HCT116 (cell line): ENCODE data around the gene TACO1. TPM values are rescaled to one million over a fixed set of nuclear protein-coding genes. Genes with fewer than 3 reads are reported as not detected.

ENCODE experiments used
- ATAC-seq: fragments of 200-7000 bp; cut with Tn5 transposase; 2 replicates; pipeline ENCODE4 v1.9.1; 2020; ENCODE audit warnings: mild to moderate bottlenecking, moderate library complexity
- BruUV-seq: library from RNA; stranded (reverse); fragments of 400-500 nt; replicated peaks from 2 replicates; lab custom pipeline; 2021; lab: Mats Ljungman, UMichigan
- CTCF ChIA-PET: fragments of 300-600 bp; sonication (Branson Sonifier 250); formaldehyde crosslinking; loops from one replicate; lab custom pipeline; 2021; ENCODE audit warnings: antibody characterized with exemption; lab: Charles Lee
- POLR2A ChIA-PET: fragments of 300-600, 350-600 bp; sonication (Branson Sonifier 250); formaldehyde crosslinking; loops from one replicate; lab custom pipeline; 2021; ENCODE audit warnings: antibody characterized with exemption; lab: Charles Lee
- RAD21 ChIA-PET, 2 experiments: fragments of 300-600 bp; sonication (Branson Sonifier 250); formaldehyde crosslinking; loops; one replicate each; lab custom pipeline; 2023; ENCODE audit warnings: low total read pairs in 2 of 2; ENCODE audit not compliant: uncharacterized antibody in 2 of 2, unreplicated experiment in 2 of 2, low non-redundant PET in 1 of 2; lab: Charles Lee
- DNase-seq: peaks from one replicate; pipeline ENCODE4 v3.0.0-alpha.2; 2010; ENCODE audit warnings: low read depth, low spot score
- H2AFZ ChIP-seq: fragments of 200-600 bp; shearing (Covaris generic), sonication (generic); 2 replicates; pipeline ENCODE4 v1.6.1; 2017; ENCODE audit warnings: low read depth, mixed run types, mixed read lengths, antibody characterized with exemption, low read length; ENCODE audit not compliant: poor library complexity, severe bottlenecking
- H3K27ac ChIP-seq: 2 replicates; pipeline ENCODE4 v1.5.1; 2012; ENCODE audit warnings: low read depth, low read length
- H3K27me3 ChIP-seq: fragments of 200-600 bp; sonication (generic); 2 replicates; pipeline ENCODE4 v1.6.1; 2016; ENCODE audit warnings: mixed run types, low read length, mixed read lengths; ENCODE audit not compliant: insufficient read depth
- H3K36me3 ChIP-seq, 2 experiments: fragments of 200-500 bp in 1 of 2; fragments of 200-600 bp in 1 of 2; sonication (Bioruptor generic) in 1 of 2; sonication (generic) in 1 of 2; 2 replicates each; pipeline versions ENCODE4 v1.5.1 to v1.6.1; 2014 to 2016; ENCODE audit warnings: low read length in 2 of 2, inconsistent platforms in 1 of 2, mixed read lengths in 1 of 2, mixed run types in 1 of 2; ENCODE audit not compliant: insufficient read depth in 2 of 2, control insufficient read depth in 1 of 2
- H3K4me1 ChIP-seq, 2 experiments: fragments of 200-600 bp in 1 of 2; sonication (generic) in 1 of 2; 2 replicates each; pipeline versions ENCODE4 v1.5.1 to v1.6.1; 2012 to 2017; ENCODE audit warnings: low read length in 2 of 2, inconsistent platforms in 1 of 2, mild to moderate bottlenecking in 1 of 2, mixed read lengths in 1 of 2, mixed run types in 1 of 2, moderate library complexity in 1 of 2; ENCODE audit not compliant: insufficient read depth in 2 of 2, control insufficient read depth in 1 of 2
- H3K4me2 ChIP-seq: fragments of 200-600 bp; sonication (generic); 2 replicates; pipeline ENCODE4 v1.6.1; 2017; ENCODE audit warnings: mixed run types, low read length, mixed read lengths
- H3K4me3 ChIP-seq, 2 experiments: fragments of 200-600 bp in 1 of 2; sonication (generic) in 1 of 2; replicated peaks in 1 of 2; 2 replicates each; pipeline ENCODE4 v1.5.1; 2011 to 2016; ENCODE audit warnings: low read length in 2 of 2, control low read depth in 1 of 2, low read depth in 1 of 2, mild to moderate bottlenecking in 1 of 2, mixed read lengths in 1 of 2, mixed run types in 1 of 2
- H3K79me2 ChIP-seq: fragments of 200-600 bp; sonication (generic); 2 replicates; pipeline ENCODE4 v1.6.1; 2017; ENCODE audit warnings: mild to moderate bottlenecking, mixed run types, low read length, moderate library complexity, mixed read lengths; ENCODE audit not compliant: insufficient read depth
- H3K9ac ChIP-seq: fragments of 200-600 bp; sonication (generic); 2 replicates; pipeline ENCODE4 v1.6.1; 2016; ENCODE audit warnings: low read length, mixed read lengths
- H3K9me2 ChIP-seq: fragments of 200-600 bp; sonication (generic), shearing (Covaris generic); 2 replicates; pipeline ENCODE4 v1.6.1; 2017; ENCODE audit warnings: mixed run types, mild to moderate bottlenecking, moderate library complexity; ENCODE audit not compliant: insufficient read depth
- H3K9me3 ChIP-seq, 2 experiments: fragments of 200-500 bp in 1 of 2; fragments of 200-600 bp in 1 of 2; sonication (Bioruptor generic) in 1 of 2; sonication (generic) in 1 of 2; 2 replicates each; pipeline ENCODE4 v1.6.1; 2014 to 2017; ENCODE audit warnings: low read length in 2 of 2, mixed read lengths in 2 of 2, inconsistent platforms in 1 of 2, low read depth in 1 of 2, mild to moderate bottlenecking in 1 of 2, mixed run types in 1 of 2, moderate library complexity in 1 of 2; ENCODE audit not compliant: control insufficient read depth in 1 of 2, insufficient read depth in 1 of 2
- H4K20me1 ChIP-seq: fragments of 200-600 bp; sonication (generic), shearing (Covaris generic); 2 replicates; pipeline ENCODE4 v1.6.1; 2017; ENCODE audit warnings: mixed run types, mild to moderate bottlenecking, moderate library complexity; ENCODE audit not compliant: insufficient read depth
- ATF3 ChIP-seq: IDR thresholded peaks from 2 replicates; pipeline ENCODE4 v1.6.1; 2012
- CBX3 ChIP-seq: IDR thresholded peaks from 2 replicates; pipeline ENCODE4 v1.6.1; 2012; ENCODE audit warnings: low read depth
- CEBPB ChIP-seq: IDR thresholded peaks from 2 replicates; pipeline ENCODE4 v1.6.1; 2012; ENCODE audit warnings: low read depth
- EGR1 ChIP-seq: IDR thresholded peaks from 2 replicates; pipeline ENCODE4 v1.6.1; 2012; ENCODE audit warnings: low read depth
- ELF1 ChIP-seq: IDR thresholded peaks from 2 replicates; pipeline ENCODE4 v1.6.1; 2012; ENCODE audit warnings: low read depth, borderline replicate concordance
- EZH2 ChIP-seq: fragments of 200-600 bp; sonication (generic); IDR thresholded peaks from 2 replicates; pipeline ENCODE4 v1.6.1; 2017; ENCODE audit warnings: antibody characterized with exemption, mixed run types
- EZH2phosphoT487 ChIP-seq: fragments of 200-600 bp; IDR thresholded peaks from 2 replicates; pipeline ENCODE4 v1.6.1; 2018; ENCODE audit warnings: antibody characterized with exemption, borderline replicate concordance
- POLR2A ChIP-seq: IDR thresholded peaks from 2 replicates; pipeline ENCODE4 v1.7.0; 2011; ENCODE audit warnings: borderline replicate concordance; ENCODE audit not compliant: insufficient read depth, insufficient read length; ENCODE audit errors: extremely low read depth
- POLR2AphosphoS5 ChIP-seq: IDR thresholded peaks from 2 replicates; pipeline ENCODE4 v1.6.1; 2011; ENCODE audit warnings: mild to moderate bottlenecking, low read depth, low read length, moderate library complexity
- RAD21 ChIP-seq: IDR thresholded peaks from 2 replicates; pipeline ENCODE4 v1.6.1; 2012; ENCODE audit warnings: low read depth, mild to moderate bottlenecking
- REST ChIP-seq: IDR thresholded peaks from 2 replicates; pipeline ENCODE4 v1.6.1; 2012; ENCODE audit warnings: low read depth
- SP1 ChIP-seq: IDR thresholded peaks from 2 replicates; pipeline ENCODE4 v1.6.1; 2012; ENCODE audit warnings: low read depth
- TCF7L2 ChIP-seq: IDR thresholded peaks from 2 replicates; pipeline ENCODE4 v1.7.0; 2011; ENCODE audit warnings: borderline replicate concordance, inconsistent platforms; ENCODE audit not compliant: insufficient read depth, insufficient read length; ENCODE audit errors: extremely low read depth
- ZBTB33 ChIP-seq: IDR thresholded peaks from 2 replicates; pipeline ENCODE4 v1.6.1; 2011; ENCODE audit warnings: mild to moderate bottlenecking, low read length, moderate library complexity; ENCODE audit not compliant: insufficient replicate concordance; ENCODE audit errors: extremely low read depth
- ZNF274 ChIP-seq: fragments of 200-500 bp; sonication (Bioruptor generic); IDR thresholded peaks from 2 replicates; pipeline ENCODE4 v1.6.1; 2014; ENCODE audit warnings: mild to moderate bottlenecking, low read depth, low read length, inconsistent platforms
- intact Hi-C: fragments of 100-400 bp; cut with micrococcal nuclease; formaldehyde crosslinking; loops from 2 replicates; pipeline ENCODE4 v1.10.0; 2022
- total RNA-seq: library from RNA; stranded (reverse); gene quantifications from one replicate; pipeline ENCODE4 v1.2.1, GENCODE V29; 2021; ENCODE audit not compliant: unreplicated experiment

Gene TACO1
- total RNA-seq, 1 experiment from 2014 or later, result 39.6 TPM

- H3K9me2 ChIP-seq, result no peaks in the 10 kb centered on the region
- no peak for DNase-seq
- no peak overlapping the region for H3K9ac ChIP-seq
- no peak for ATAC-seq
- no peak overlapping the region for H2AFZ ChIP-seq
- no peak overlapping the region for H3K4me3 ChIP-seq
- POLR2A ChIA-PET, result no interaction called here
- no peaks in the 10 kb centered on the region for H3K9me3 ChIP-seq
- peaks cover 12 to 18% of the 10 kb centered on the region in 2 experiments; a peak in 3 of 4 replicates for H3K4me1 ChIP-seq
- CTCF ChIA-PET, result no interaction called here
- BruUV-seq, result no TSS peak
- no peak overlapping the region for H3K27ac ChIP-seq
- intact Hi-C loops, result loop anchor here (5.0 kb wide), 1 partner anchor 218 kb away; the partner anchor contains the start of gene SMARCD2
- no peak for TF ChIP-seq POLR2AphosphoS5
- no peak for TF ChIP-seq CBX3
- no peak for TF ChIP-seq POLR2A
- TF ChIP-seq TCF7L2, result no peak
- TF ChIP-seq ZNF274, result no peak
- TF ChIP-seq ATF3, result no peak
- no peaks in the 10 kb centered on the region for H4K20me1 ChIP-seq
- no peaks in the 10 kb centered on the region for H3K36me3 ChIP-seq
- peaks cover 14% of the 10 kb centered on the region for H3K79me2 ChIP-seq
- RAD21 ChIA-PET, result no interaction called here
- no peaks in the 10 kb centered on the region for H3K27me3 ChIP-seq
- H3K4me2 ChIP-seq, result no peak overlapping the region
Measured at GRCh38 chr17:63624531-63624880, 23.8 kb downstream of the TACO1 start.

GRCh38 chr17:63626551-63627180 is 26.0 kb downstream of the TACO1 start:
- Histone ChIP-seq H3K9ac (no peak overlapping the region), H3K9me3 (no peaks in the 10 kb centered on the region), H4K20me1 (no peaks in the 10 kb centered on the region), H3K27ac (no peak overlapping the region), H3K79me2 (peaks cover 14% of the 10 kb centered on the region), H3K4me1 (peaks cover 7 to 9% of the 10 kb centered on the region in 2 experiments; a peak in 3 of 4 replicates), H3K36me3 (no peaks in the 10 kb centered on the region), H3K4me3 (no peak overlapping the region), H3K4me2 (no peak overlapping the region), H2AFZ (no peak overlapping the region), H3K9me2 (no peaks in the 10 kb centered on the region), H3K27me3 (no peaks in the 10 kb centered on the region)
- RAD21 ChIA-PET, result no interaction called here
- CTCF ChIA-PET, result interaction anchor here (1.5 to 1.9 kb wide), 2 partner anchors 14 kb away, joined by 6 to 8 read pairs; no protein-coding TSS in a partner anchor
- intact Hi-C loops, result no loop called here
- no TSS peak for BruUV-seq
- ATAC-seq (no peak), DNase-seq (no peak)
- POLR2A ChIA-PET, result no interaction called here
- no peak for TF ChIP-seq SP1
- TF ChIP-seq ELF1, result no peak
- TF ChIP-seq REST, result no peak
- no peak for TF ChIP-seq EZH2
- TF ChIP-seq CEBPB, result no peak
- TF ChIP-seq ZNF274, result no peak
- TF ChIP-seq EGR1, result no peak
- no peak for TF ChIP-seq CBX3
- no peak for TF ChIP-seq POLR2AphosphoS5
- no peak for TF ChIP-seq ZBTB33
- TF ChIP-seq RAD21, result no peak
- no peak for TF ChIP-seq EZH2phosphoT487
